GM12878 (cell line): ENCODE results near the gene NBDY.

Experiments
- CREM ChIP-seq: IDR thresholded peaks from 2 replicates; pipeline ENCODE4 v1.6.1; 2014; ENCODE audit warnings: antibody characterized with exemption, low read depth
- EZH2 ChIP-seq: IDR thresholded peaks from 2 replicates; pipeline ENCODE4 v1.6.1; 2012; ENCODE audit warnings: low read depth, mild to moderate bottlenecking, control low read depth, inconsistent platforms, low read length, borderline replicate concordance; ENCODE audit not compliant: control insufficient read depth
- FOXK2 ChIP-seq: fragments of 450-650 bp; IDR thresholded peaks from 2 replicates; pipeline ENCODE4 v1.6.1; 2017; ENCODE audit warnings: mild to moderate bottlenecking, moderate library complexity
- JUND ChIP-seq: IDR thresholded peaks from 2 replicates; pipeline ENCODE4 v1.6.1; 2012; ENCODE audit warnings: low read depth, mild to moderate bottlenecking, low read length, improper control_type of control experiment, moderate library complexity
- NBN ChIP-seq: fragments of 450-650 bp; IDR thresholded peaks from 2 replicates; pipeline ENCODE4 v1.6.1; 2016
- POLR2A ChIP-seq: IDR thresholded peaks from 2 replicates; pipeline ENCODE4 v1.6.1; 2011; ENCODE audit warnings: low read depth, mild to moderate bottlenecking, low read length
- RAD21 ChIP-seq: IDR thresholded peaks from 2 replicates; pipeline ENCODE4 v1.6.1; 2011; ENCODE audit warnings: mild to moderate bottlenecking, low read depth, low read length, moderate library complexity; ENCODE audit not compliant: insufficient read depth
- YY1 ChIP-seq: IDR thresholded peaks from 2 replicates; pipeline ENCODE4 v1.6.1; 2011; ENCODE audit warnings: low read depth, mild to moderate bottlenecking, low read length
- TF ChIP-seq, protein P1 (sequence below): IDR thresholded peaks from 2 replicates; pipeline ENCODE4 v1.6.1; 2012; ENCODE audit warnings: mild to moderate bottlenecking, low read depth, low read length
- TF ChIP-seq, protein P2 (sequence below): fragments of 450-650 bp; IDR thresholded peaks from 2 replicates; pipeline ENCODE4 v1.6.1; 2017; ENCODE audit warnings: mild to moderate bottlenecking, moderate library complexity
- TF ChIP-seq, protein P3 (sequence below): IDR thresholded peaks from 2 replicates; pipeline ENCODE4 v1.6.1; 2012; ENCODE audit warnings: low read depth, low read length, improper control_type of control experiment

DNA sequence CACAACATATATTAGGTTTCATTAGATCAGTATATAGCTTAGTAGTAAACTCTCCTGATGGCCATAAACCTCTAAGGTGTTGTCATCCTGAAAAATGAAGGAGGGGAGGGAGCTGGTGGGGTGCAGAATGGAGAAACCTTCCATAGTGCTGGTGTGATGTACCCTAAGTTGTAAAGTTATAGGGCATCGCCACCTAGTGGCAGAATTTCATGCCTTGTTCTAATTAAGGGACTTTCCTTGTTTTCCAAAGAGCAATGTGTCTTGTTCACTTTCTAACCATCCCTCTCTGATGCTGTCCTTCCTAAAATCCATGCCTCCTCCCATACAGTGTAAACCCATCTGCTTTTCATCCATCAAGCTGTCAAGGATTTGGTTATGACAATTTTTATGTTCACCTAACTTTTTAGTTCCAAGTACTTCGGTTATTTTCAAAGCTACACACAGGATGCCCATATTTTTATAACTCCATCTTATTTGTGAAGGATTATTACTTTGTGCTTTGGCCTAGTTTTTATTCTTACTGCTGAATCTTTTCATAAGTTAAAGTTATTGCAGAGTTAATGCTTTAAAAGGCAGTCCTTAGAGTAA is 4.5 kb downstream of the NBDY start:
- TF ChIP-seq NBN (no peak), POLR2A (no peak), EZH2 (no peak), JUND (no peak), FOXK2 (no peak), CREM (no peak), RAD21 (peak; percentile 64), YY1 (no peak)
- TF ChIP-seq, protein P1, sequence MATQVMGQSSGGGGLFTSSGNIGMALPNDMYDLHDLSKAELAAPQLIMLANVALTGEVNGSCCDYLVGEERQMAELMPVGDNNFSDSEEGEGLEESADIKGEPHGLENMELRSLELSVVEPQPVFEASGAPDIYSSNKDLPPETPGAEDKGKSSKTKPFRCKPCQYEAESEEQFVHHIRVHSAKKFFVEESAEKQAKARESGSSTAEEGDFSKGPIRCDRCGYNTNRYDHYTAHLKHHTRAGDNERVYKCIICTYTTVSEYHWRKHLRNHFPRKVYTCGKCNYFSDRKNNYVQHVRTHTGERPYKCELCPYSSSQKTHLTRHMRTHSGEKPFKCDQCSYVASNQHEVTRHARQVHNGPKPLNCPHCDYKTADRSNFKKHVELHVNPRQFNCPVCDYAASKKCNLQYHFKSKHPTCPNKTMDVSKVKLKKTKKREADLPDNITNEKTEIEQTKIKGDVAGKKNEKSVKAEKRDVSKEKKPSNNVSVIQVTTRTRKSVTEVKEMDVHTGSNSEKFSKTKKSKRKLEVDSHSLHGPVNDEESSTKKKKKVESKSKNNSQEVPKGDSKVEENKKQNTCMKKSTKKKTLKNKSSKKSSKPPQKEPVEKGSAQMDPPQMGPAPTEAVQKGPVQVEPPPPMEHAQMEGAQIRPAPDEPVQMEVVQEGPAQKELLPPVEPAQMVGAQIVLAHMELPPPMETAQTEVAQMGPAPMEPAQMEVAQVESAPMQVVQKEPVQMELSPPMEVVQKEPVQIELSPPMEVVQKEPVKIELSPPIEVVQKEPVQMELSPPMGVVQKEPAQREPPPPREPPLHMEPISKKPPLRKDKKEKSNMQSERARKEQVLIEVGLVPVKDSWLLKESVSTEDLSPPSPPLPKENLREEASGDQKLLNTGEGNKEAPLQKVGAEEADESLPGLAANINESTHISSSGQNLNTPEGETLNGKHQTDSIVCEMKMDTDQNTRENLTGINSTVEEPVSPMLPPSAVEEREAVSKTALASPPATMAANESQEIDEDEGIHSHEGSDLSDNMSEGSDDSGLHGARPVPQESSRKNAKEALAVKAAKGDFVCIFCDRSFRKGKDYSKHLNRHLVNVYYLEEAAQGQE: no peak
- TF ChIP-seq, protein P2, sequence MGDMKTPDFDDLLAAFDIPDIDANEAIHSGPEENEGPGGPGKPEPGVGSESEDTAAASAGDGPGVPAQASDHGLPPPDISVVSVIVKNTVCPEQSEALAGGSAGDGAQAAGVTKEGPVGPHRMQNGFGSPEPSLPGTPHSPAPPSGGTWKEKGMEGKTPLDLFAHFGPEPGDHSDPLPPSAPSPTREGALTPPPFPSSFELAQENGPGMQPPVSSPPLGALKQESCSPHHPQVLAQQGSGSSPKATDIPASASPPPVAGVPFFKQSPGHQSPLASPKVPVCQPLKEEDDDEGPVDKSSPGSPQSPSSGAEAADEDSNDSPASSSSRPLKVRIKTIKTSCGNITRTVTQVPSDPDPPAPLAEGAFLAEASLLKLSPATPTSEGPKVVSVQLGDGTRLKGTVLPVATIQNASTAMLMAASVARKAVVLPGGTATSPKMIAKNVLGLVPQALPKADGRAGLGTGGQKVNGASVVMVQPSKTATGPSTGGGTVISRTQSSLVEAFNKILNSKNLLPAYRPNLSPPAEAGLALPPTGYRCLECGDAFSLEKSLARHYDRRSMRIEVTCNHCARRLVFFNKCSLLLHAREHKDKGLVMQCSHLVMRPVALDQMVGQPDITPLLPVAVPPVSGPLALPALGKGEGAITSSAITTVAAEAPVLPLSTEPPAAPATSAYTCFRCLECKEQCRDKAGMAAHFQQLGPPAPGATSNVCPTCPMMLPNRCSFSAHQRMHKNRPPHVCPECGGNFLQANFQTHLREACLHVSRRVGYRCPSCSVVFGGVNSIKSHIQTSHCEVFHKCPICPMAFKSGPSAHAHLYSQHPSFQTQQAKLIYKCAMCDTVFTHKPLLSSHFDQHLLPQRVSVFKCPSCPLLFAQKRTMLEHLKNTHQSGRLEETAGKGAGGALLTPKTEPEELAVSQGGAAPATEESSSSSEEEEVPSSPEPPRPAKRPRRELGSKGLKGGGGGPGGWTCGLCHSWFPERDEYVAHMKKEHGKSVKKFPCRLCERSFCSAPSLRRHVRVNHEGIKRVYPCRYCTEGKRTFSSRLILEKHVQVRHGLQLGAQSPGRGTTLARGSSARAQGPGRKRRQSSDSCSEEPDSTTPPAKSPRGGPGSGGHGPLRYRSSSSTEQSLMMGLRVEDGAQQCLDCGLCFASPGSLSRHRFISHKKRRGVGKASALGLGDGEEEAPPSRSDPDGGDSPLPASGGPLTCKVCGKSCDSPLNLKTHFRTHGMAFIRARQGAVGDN: no peak
- TF ChIP-seq, protein P3, sequence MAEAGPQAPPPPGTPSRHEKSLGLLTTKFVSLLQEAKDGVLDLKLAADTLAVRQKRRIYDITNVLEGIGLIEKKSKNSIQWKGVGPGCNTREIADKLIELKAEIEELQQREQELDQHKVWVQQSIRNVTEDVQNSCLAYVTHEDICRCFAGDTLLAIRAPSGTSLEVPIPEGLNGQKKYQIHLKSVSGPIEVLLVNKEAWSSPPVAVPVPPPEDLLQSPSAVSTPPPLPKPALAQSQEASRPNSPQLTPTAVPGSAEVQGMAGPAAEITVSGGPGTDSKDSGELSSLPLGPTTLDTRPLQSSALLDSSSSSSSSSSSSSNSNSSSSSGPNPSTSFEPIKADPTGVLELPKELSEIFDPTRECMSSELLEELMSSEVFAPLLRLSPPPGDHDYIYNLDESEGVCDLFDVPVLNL: no peak
